Fibroblast of lung (primary cell): ENCODE results near the gene THSD7B.

Source experiments
- EZH2 ChIP-seq: IDR thresholded peaks from 2 replicates; pipeline ENCODE4 v1.5.1; 2012; ENCODE audit warnings: low read length, control low read depth, mild to moderate bottlenecking; ENCODE audit errors: missing control alignments
- TF ChIP-seq, protein P1 (sequence below), 2 donors: IDR thresholded peaks in 1 of 2; conservative IDR thresholded peaks in 1 of 2; 1 replicate in 1 of 2; 2 replicates in 1 of 2; pipeline ENCODE4 v1.5.1; 2011 to 2012; ENCODE audit warnings: low read length in 2 of 2, control low read depth in 1 of 2, inconsistent platforms in 1 of 2, low read depth in 1 of 2, mild to moderate bottlenecking in 1 of 2

GRCh38 chr2:136860443-136860958, 95.2 kb downstream of the THSD7B start:
- TF ChIP-seq, protein P1, sequence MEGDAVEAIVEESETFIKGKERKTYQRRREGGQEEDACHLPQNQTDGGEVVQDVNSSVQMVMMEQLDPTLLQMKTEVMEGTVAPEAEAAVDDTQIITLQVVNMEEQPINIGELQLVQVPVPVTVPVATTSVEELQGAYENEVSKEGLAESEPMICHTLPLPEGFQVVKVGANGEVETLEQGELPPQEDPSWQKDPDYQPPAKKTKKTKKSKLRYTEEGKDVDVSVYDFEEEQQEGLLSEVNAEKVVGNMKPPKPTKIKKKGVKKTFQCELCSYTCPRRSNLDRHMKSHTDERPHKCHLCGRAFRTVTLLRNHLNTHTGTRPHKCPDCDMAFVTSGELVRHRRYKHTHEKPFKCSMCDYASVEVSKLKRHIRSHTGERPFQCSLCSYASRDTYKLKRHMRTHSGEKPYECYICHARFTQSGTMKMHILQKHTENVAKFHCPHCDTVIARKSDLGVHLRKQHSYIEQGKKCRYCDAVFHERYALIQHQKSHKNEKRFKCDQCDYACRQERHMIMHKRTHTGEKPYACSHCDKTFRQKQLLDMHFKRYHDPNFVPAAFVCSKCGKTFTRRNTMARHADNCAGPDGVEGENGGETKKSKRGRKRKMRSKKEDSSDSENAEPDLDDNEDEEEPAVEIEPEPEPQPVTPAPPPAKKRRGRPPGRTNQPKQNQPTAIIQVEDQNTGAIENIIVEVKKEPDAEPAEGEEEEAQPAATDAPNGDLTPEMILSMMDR (conservative IDR thresholded peaks at IDR 0.05 in 1 of 2, IDR thresholded peaks at IDR 0.05 in 1 of 2; ENCODE audit: low read depth in 1 of 2, low read length in 2 of 2), result no peak
- no peak for TF ChIP-seq EZH2
